Epithelial cell of esophagus (primary cell): ENCODE results near the gene EIF4G2.
A peak's percentile ranks its signal among the peaks of the same experiment; 100 is the strongest.

ENCODE experiments used
- DNase-seq: peaks from one replicate; pipeline ENCODE4 v3.0.0; 2010; ENCODE audit warnings: low read depth
- H3K4me3 ChIP-seq: 2 replicates; pipeline ENCODE4 v1.5.1; 2011; ENCODE audit warnings: mild to moderate bottlenecking, low read length, control low read depth
- CTCF ChIP-seq: IDR thresholded peaks from 2 replicates; pipeline ENCODE4 v1.5.1; 2011; ENCODE audit warnings: low read depth, mild to moderate bottlenecking, low read length, control low read depth, inconsistent platforms; ENCODE audit not compliant: insufficient read depth; ENCODE audit errors: missing control alignments

The EIF4G2 gene

GRCh38 chr11:10784232-10785145 lies 24.2 kb downstream of the EIF4G2 start:
- no peak for TF ChIP-seq CTCF
- no peak for DNase-seq

GRCh38 chr11:10780040-10780439 lies 28.7 kb downstream of the EIF4G2 start:
- no peak for TF ChIP-seq CTCF
- no peak overlapping the region for H3K4me3 ChIP-seq
- DNase-seq: peak; percentile 24

More at GRCh38 chr11:10784232-10785145, 24.2 kb downstream of the EIF4G2 start:
- no peak overlapping the region for H3K4me3 ChIP-seq

GRCh38 chr11:10779086-10779485 lies 29.6 kb downstream of the EIF4G2 start:
- no peak for DNase-seq
- TF ChIP-seq CTCF: no peak
- no peak overlapping the region for H3K4me3 ChIP-seq

GRCh38 chr11:10778217-10778970 lies 30.3 kb downstream of the EIF4G2 start:
- H3K4me3 ChIP-seq: no peak overlapping the region
- no peak for DNase-seq
- no peak for TF ChIP-seq CTCF

GRCh38 chr11:10777806-10778205 lies 30.9 kb downstream of the EIF4G2 start:
- DNase-seq: no peak
- TF ChIP-seq CTCF: no peak
- no peak overlapping the region for H3K4me3 ChIP-seq

- no peak overlapping the region for H3K4me3 ChIP-seq
- TF ChIP-seq CTCF: no peak
- DNase-seq: no peak
Observed at GRCh38 chr11:10777393-10777793, 31.3 kb downstream of the EIF4G2 start.
